Measurements from ENCODE around the gene ASXL1.
A peak's percentile ranks its signal among the peaks of the same experiment; 100 is the strongest.

ASXL1 gene

DNA sequence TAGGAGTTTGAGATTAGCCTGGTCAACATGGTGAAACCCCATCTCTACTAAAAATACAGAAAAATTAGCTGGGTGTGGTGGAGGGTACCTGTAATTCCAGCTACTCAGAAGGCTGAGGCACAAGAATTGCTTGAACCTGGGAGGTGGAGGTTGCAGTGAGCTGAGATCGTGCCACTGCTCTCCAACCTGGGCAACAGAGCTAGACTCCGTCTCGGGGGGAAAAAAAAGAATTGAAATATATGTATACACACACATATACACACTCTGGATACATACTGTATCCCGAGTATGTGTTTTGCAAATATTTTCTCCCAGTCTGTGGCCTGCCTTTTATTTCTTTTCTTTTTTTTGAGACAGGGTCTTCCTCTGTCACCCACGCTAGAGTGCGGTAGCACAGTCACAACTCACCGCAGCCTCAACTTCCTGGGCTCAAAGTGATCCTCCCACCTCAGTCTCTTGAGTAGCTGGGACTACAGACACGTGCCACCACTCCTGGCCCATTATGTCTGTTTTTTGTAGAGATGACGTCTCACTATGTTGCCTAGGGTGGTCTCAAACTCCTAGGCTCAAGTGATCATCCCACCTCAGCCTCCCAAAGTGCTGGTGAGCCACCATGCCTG, 49.1 kb downstream of the ASXL1 start:
- peak; percentile 55 for DNase-seq (ENCODE audit: low read depth)

DNA sequence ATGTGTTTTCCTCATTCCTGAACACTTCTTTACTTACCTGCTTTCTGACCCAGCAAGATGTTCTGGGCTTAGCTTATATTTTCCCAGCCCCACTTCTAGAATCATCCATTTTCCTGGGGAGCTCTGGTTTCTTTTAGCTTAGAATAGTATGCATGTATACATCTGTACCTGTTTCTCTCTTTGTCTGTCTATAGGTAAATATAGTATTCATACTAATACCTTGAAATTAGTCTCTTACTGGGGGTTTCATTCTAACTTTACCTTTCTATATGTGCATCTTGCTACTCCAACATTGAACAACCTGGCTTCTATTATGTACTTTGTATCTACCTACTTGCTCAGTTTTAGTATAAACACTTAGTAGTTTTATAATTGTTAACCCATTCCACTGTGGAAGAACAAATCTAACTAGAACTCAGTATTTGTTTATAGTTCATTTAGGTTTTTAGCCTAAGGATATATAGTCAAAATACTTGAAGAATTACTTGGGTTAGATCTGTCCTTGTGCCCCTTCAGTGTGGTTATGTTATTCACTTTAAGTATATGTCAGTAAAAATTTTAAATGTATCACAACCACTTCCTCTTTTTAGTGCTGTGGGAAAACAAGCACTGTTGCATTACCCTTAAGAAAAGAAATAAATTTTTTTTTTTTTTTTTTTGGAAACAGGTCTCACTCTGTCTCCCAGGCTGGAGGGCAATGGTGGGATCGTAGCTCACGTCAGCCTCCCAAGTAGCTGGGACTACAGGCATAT, 54.0 kb downstream of the ASXL1 start:
- DNase-seq (ENCODE audit: low read depth): no peak

DNA sequence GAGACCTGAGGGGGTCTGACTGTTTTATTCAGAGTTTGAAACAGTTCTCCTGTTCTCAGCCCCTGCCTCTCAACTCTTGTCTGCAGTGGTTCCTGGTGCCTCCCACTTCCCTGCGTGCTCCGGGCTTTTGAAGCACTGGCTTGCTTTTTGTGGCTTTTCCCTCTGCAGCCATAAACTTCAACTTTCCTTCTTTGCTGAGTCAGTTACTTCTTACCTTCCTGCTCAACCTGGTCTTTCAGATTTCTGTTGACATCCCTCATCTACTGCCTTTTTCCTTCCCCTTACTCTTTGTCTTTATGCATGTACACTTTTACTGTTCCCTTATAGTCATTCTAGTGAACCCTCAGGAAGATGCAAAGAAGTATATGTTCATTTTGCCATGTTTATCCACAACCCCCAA, 57.4 kb downstream of the ASXL1 start:
- DNase-seq (ENCODE audit: low read depth): no peak

DNA sequence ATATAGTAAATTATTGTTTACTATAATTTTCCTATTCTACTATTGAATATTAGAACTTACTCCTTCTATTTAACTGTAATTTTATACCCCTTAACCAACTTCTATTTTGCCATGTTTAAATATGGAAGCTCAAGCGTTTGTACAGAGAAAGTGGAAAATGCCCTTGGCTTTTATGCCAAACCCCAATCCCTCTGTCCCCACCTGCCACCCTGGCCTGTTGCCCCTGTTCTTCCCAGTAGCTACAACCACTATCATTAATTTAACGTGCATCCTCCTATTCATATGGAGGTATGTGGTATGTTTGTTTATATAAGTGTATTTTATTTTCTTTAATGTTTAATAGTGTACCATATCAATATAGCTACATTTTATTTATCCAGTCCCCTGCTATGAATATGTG, 58.1 kb downstream of the ASXL1 start:
- DNase-seq (ENCODE audit: low read depth): no peak

DNA sequence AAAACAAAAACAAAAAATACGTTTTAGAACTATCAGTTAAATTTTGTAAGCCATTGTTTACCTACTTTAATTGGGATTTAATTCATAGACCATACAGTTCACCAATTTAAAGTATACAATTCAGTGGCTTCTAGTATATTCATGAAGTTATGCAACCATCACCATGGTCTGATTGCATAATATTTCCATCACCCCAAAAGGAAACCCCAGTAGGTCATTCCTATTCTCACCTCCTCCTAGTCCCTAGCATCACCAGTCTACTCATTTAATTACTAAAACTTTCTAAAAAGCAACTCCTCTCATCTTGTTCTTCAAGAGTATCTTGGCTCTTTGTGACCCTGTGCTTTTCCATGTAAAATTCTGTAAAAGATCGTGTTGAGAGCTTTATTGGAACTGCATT, 60.2 kb downstream of the ASXL1 start:
- DNase-seq (ENCODE audit: low read depth): no peak

DNA sequence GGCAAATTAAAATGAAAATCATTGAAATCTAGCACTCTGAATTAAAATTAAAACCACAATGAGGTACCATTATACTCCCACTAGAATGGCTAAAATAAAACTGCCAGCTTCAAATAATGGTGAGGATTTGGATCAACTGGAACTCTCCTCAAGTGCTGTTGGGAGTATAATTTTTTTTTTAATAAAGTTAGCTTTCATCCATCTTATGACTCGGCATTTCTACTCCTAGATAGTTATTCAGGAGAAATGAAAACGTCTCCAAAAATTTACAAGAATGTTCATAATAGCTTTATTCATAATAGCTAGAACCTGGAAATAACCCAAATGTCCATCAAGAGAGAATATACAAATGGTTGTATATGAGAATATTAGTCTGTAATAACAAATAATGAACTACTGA, 63.2 kb downstream of the ASXL1 start:
- no peak for DNase-seq (ENCODE audit: low read depth)

DNA sequence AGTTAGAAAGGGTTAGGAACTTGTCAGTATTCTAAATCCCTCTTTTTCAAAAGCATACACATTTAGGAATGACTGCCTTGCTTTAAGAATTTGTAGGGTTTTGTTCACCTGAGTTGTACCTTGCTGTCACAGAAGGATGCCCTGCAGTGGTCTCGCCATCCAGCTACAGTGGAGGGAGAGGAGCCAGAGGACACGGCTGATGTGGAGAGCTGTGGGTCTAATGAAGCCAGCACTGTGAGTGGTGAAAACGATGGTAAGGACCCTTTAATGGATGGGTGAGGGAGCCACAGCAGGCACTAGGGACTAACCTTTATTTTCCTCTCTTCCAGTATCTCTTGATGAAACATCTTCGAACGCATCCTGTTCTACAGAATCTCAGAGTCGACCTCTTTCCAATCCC, 69.9 kb downstream of the ASXL1 start:
- no peak for DNase-seq (ENCODE audit: low read depth)

DNA sequence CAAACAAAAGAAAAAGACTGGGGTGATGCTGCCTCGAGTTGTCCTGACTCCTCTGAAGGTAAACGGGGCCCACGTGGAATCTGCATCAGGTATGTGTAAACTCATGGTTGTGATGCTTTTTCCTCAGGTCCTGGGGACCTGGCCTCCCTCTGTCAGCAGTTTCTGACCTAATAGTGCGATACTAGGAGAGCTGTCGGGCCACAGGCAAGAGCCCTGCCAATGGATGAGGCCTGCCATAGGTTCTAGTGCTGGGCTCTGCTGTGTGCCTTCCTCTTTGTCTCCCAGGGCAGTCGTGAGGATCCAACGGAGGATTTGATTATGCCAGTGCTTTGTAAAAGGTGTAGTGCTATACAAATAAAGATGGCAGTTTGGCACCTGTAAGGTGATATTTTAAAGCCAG, 71.2 kb downstream of the ASXL1 start:
- no peak for DNase-seq (ENCODE audit: low read depth)

DNA sequence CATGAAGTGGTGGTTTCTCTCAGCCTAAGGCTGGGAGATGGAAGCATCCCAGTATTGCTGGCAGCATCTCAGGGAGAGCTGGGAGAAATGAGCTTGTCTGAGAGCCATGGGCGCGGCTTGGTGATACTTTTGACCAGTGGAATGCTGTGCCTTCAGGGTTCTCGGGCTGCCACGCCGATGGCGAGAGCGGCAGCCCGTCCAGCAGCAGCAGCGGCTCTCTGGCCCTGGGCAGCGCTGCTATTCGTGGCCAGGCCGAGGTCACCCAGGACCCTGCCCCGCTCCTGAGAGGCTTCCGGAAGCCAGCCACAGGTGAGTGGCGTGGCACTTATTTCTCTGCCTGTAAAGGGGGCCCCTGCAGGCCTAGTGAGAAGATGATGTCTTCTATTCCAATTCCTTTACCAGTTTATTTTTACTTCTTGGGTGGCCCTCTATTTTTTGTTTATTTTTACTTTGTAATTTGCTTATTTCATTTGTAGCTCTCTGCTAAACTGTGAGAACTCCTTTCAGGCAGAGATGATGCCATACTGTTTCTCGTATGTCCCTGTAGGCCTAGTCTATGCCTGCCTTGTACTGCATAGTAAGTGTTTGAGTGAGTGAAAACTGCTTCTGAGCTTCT, 71.7 kb downstream of the ASXL1 start:
- DNase-seq (ENCODE audit: low read depth): no peak

DNA sequence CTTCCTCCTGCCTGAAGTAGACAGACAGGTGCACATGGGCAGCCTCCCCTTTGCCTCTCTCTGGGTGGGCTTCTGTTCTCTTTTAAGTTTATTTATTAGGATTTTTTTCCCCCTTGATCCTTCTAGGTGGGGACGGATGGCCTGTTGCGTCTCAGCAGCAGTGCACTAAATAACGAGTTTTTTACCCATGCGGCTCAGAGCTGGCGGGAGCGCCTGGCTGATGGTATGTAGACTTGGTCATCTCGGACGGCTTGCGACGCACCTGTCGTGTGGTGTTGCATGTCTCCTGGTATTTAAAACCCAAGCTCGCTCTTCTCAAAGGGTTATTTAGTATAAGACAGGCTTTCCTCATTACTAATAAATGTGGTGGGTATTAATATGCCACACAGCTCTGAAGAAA, 73.3 kb downstream of the ASXL1 start:
- DNase-seq (ENCODE audit: low read depth): no peak

DNA sequence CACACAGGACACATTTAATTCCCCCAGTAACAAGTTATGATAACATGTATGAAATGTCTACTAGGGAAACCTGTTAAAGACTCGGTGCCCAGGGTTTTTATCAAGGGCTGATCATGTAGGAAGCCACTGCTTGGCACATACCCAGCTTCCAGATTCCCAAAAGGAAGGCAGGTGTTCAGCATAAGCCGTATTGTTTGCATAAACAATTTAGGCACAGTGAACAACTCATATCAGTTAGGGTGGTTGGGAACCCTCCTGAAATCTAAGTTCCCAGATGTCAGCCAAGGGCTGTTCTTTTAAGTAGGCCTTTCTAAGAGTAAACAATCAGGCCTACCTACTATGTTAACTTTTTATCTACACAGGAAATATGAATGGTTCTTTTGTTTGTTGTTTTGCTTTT, 74.1 kb downstream of the ASXL1 start:
- DNase-seq (ENCODE audit: low read depth): no peak

DNA sequence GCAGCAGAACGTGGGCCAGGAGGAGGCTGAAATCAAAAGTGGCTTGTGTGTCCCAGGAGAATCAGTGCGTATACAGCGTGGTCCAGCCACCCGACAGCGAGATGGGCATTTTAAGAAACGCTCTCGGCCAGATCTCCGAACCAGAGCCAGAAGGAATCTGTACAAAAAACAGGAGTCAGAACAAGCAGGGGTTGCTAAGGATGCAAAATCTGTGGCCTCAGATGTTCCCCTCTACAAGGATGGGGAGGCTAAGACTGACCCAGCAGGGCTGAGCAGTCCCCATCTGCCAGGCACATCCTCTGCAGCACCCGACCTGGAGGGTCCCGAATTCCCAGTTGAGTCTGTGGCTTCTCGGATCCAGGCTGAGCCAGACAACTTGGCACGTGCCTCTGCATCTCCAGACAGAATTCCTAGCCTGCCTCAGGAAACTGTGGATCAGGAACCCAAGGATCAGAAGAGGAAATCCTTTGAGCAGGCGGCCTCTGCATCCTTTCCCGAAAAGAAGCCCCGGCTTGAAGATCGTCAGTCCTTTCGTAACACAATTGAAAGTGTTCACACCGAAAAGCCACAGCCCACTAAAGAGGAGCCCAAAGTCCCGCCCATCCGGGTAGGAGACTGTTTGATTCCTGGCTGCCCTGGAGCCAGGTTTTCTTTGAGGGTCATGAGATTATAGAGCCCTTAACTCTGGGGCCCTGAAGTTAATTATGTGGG, 75.3 kb downstream of the ASXL1 start:
- no peak for DNase-seq (ENCODE audit: low read depth)

DNA sequence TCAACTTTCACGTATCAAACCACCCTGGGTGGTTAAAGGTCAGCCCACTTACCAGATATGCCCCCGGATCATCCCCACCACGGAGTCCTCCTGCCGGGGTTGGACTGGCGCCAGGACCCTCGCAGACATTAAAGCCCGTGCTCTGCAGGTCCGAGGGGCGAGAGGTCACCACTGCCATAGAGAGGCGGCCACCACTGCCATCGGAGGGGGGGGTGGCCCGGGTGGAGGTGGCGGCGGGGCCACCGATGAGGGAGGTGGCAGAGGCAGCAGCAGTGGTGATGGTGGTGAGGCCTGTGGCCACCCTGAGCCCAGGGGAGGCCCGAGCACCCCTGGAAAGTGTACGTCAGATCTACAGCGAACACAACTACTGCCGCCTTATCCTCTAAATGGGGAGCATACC, 76.3 kb downstream of the ASXL1 start:
- DNase-seq (ENCODE audit: low read depth): no peak

DNA sequence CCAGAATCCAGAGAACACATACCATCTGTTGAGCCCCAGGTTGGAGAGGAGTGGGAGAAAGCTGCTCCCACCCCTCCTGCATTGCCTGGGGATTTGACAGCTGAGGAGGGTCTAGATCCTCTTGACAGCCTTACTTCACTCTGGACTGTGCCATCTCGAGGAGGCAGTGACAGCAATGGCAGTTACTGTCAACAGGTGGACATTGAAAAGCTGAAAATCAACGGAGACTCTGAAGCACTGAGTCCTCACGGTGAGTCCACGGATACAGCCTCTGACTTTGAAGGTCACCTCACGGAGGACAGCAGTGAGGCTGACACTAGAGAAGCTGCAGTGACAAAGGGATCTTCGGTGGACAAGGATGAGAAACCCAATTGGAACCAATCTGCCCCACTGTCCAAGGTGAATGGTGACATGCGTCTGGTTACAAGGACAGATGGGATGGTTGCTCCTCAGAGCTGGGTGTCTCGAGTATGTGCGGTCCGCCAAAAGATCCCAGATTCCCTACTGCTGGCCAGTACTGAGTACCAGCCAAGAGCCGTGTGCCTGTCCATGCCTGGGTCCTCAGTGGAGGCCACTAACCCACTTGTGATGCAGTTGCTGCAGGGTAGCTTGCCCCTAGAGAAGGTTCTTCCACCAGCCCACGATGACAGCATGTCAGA, 77.4 kb downstream of the ASXL1 start:
- DNase-seq (ENCODE audit: low read depth): no peak

DNA sequence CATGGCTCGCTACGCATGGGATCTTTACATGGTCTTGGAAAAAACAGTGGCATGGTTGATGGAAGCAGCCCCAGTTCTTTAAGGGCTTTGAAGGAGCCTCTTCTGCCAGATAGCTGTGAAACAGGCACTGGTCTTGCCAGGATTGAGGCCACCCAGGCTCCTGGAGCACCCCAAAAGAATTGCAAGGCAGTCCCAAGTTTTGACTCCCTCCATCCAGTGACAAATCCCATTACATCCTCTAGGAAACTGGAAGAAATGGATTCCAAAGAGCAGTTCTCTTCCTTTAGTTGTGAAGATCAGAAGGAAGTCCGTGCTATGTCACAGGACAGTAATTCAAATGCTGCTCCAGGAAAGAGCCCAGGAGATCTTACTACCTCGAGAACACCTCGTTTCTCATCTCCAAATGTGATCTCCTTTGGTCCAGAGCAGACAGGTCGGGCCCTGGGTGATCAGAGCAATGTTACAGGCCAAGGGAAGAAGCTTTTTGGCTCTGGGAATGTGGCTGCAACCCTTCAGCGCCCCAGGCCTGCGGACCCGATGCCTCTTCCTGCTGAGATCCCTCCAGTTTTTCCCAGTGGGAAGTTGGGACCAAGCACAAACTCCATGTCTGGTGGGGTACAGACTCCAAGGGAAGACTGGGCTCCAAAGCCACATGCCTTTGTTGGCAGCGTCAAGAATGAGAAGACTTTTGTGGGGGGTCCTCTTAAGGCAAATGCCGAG, 78.2 kb downstream of the ASXL1 start:
- no peak for DNase-seq (ENCODE audit: low read depth)

DNA sequence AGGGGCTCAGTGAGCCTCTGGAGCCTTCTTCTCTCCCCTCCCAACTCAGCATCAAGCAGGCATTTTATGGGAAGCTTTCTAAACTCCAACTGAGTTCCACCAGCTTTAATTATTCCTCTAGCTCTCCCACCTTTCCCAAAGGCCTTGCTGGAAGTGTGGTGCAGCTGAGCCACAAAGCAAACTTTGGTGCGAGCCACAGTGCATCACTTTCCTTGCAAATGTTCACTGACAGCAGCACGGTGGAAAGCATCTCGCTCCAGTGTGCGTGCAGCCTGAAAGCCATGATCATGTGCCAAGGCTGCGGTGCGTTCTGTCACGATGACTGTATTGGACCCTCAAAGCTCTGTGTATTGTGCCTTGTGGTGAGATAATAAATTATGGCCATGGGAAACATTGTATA, 78.8 kb downstream of the ASXL1 start:
- DNase-seq (ENCODE audit: low read depth): no peak

DNA sequence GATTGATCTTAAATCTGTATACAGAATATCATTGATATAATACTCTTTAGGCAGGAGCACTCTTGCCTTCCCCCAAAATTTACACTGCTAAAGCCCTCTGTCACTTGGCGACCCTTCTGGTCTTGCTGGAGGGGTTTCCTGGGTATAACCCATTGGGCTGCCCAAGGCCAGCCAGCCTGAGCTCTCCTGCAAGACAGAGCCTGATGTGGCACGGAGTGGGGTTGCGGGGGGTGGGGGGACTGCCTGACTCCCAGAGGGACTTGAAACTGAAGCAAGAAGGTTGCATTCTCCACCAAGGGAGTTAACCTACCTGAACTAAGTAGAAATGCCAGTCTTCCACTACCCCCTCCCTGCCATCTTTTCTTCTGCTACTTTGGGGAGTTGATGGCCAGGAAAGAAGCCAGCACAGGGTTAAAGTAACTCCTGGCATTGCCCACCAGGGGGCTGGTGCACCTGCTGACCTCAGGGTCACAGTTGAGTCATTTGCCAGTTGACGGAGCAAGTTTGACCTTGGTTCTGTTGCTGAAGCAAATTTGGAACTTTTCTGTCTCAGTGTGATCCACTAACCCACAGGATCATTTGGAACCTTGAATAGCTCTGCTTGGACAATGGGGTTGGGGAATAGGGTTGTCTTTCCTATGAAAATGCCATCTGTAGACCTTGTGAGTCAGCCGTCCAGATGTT, 79.4 kb downstream of the ASXL1 start:
- no peak for DNase-seq (ENCODE audit: low read depth)

DNA sequence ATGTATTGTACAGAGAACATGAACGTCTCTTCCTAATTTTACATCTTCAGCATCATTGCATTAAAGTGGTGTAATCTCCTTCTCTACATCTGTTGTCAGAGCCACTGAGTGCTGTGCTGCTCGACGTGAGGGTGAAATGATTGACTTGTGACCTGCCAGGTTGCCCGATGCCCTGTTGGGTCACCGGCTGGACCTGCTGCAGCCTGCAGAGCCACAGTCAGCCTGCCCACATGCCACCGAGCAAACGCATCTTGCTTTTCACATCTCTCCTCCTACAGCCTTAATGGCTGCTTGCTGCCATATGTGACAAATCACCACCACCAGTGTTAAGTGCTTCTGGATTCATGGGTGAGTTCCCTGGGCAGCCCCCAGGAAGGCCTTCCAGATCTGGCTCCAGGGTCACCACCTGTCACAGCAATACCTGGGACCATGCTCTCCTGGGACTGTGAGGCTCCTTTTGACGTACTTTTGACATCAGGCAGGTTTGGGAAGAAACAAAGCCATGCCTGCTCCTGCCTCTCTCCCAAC, 80.3 kb downstream of the ASXL1 start:
- no peak for DNase-seq (ENCODE audit: low read depth)

DNA sequence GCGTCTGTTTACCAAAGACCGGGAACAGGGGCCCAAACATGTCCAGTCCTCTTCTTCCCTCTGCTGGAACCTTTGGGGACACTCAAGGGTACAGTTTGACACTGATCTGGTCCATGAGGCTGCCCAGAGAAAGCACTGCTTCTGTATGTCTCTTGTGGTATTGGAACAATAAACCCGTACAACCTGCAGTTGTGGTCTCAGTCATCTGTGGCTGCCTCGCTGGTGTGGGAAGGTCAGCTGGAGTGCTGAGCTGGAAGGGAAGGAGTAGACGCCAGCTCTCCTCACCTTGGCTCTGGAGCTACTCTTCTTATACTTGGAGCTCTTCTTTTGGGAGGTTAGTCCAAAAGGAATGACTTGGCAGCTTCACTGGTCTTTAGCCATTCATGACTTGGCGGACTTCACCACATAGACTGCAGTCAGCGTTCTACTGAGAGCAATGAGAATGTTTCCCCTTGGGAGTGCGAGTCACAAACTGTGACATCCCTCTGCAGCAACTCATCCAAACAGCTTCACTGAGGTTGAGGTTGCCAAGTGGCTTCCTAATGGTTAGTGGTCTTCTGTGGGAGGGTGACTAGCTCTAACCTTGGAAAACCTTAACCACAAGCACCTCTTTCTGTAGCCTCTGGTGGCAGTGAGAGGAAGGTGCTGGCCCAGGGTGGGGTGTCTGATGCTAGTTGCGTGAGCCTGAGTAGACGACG, 81.2 kb downstream of the ASXL1 start:
- DNase-seq (ENCODE audit: low read depth): no peak

DNA sequence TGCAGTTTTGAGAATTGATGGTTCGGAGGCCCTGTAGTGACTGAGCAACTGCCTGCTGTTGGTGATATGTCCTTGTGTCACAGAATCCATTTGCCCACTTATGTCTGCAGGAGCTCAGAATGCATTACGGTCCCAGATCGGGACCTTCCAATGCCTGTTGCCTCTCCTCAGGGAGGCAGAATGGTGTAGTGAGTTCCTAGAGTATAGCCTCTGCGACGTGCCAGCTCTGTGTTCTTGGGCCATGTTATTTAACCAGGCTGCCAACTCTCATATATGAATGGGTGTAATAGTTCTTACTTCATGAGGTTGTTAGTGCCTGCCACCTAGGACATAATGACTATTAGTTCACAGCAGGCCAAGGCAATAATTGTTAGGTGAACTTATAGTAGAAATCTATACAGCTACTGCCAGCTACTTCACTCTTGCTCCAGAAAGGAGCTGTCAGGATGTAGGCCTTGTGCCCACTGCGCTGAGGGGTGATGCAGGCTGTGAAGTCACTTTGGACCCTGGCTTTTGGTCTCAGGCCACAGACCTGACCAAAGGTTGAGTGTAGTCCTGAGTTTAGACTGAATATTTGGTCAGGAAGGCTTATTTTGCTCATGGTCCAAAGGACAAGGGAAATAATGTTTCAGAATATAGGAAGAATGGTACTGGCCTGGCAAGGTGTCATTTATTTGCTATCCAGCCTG, 82.1 kb downstream of the ASXL1 start:
- no peak for DNase-seq (ENCODE audit: low read depth)

Data from T-helper 22 cell (primary cell).